WI38 (cell line): ENCODE results near the gene LAMTOR2.
A peak's percentile ranks its signal among the peaks of the same experiment; 100 is the strongest.

ENCODE experiments used
- H3K4me3 ChIP-seq: 2 replicates; pipeline ENCODE4 v1.5.1; 2011; ENCODE audit warnings: low read depth, mild to moderate bottlenecking, control low read depth, low read length
- CTCF ChIP-seq: IDR thresholded peaks from 2 replicates; pipeline ENCODE4 v1.5.1; 2012; ENCODE audit warnings: low read depth, mild to moderate bottlenecking, control low read depth, low read length

Gene LAMTOR2

GRCh38 chr1:156077430-156077760, 22.8 kb downstream of the LAMTOR2 start:
- TF ChIP-seq CTCF, result no peak
- H3K4me3 ChIP-seq, result no peak overlapping the region

GRCh38 chr1:156078728-156079127, 24.1 kb downstream of the LAMTOR2 start:
- H3K4me3 ChIP-seq, result no peak overlapping the region
- TF ChIP-seq CTCF, result no peak

- peak overlapping the region; percentile 76 for H3K4me3 ChIP-seq
- no peak for TF ChIP-seq CTCF
These were observed 25.2 kb downstream of the LAMTOR2 start for GRCh38 chr1:156079762-156080161.

GRCh38 chr1:156080241-156080862, 25.8 kb downstream of the LAMTOR2 start:
- no peak for TF ChIP-seq CTCF

GRCh38 chr1:156080863-156081179, 26.2 kb downstream of the LAMTOR2 start:
- TF ChIP-seq CTCF, result no peak
- peak overlapping the region; percentile 76 for H3K4me3 ChIP-seq

More at GRCh38 chr1:156080241-156080862, 25.8 kb downstream of the LAMTOR2 start:
- peak overlapping the region; percentile 76 for H3K4me3 ChIP-seq

GRCh38 chr1:156081180-156081916, 26.8 kb downstream of the LAMTOR2 start:
- no peak for TF ChIP-seq CTCF
- peak overlapping the region; percentile 76 for H3K4me3 ChIP-seq

GRCh38 chr1:156081917-156082308, 27.3 kb downstream of the LAMTOR2 start:
- no peak for TF ChIP-seq CTCF
- H3K4me3 ChIP-seq, result peak overlapping the region; percentile 76
